HFFc6 (cell line): ENCODE results near the gene MEN1. TPM values are rescaled to one million over a fixed set of nuclear protein-coding genes. Genes with fewer than 3 reads are reported as not detected.
A peak's percentile ranks its signal among the peaks of the same experiment; 100 is the strongest.

Source experiments
- DNase-seq: peaks from one replicate; pipeline ENCODE4 v3.0.0-alpha.2; 2018
- H3K27ac Mint-ChIP-seq: 2 replicates; pipeline ENCODE4 v1.8.0; 2020; ENCODE audit warnings: mild to moderate bottlenecking, mixed read lengths
- H3K27me3 Mint-ChIP-seq: 2 replicates; pipeline ENCODE4 v1.8.0; 2021; ENCODE audit warnings: mild to moderate bottlenecking, moderate library complexity, mixed read lengths; ENCODE audit not compliant: insufficient read depth
- H3K36me3 Mint-ChIP-seq: 2 replicates; pipeline ENCODE4 v1.8.0; 2021; ENCODE audit warnings: low read depth, mixed read lengths
- H3K4me1 Mint-ChIP-seq: 2 replicates; pipeline ENCODE4 v1.8.0; 2020; ENCODE audit warnings: low read depth, mixed read lengths
- H3K4me3 Mint-ChIP-seq: 2 replicates; pipeline ENCODE4 v1.8.0; 2020; ENCODE audit warnings: mild to moderate bottlenecking, moderate library complexity, mixed read lengths
- H3K9me3 Mint-ChIP-seq: 2 replicates; pipeline ENCODE4 v1.8.0; 2020; ENCODE audit warnings: mild to moderate bottlenecking, mixed read lengths
- CTCF ChIP-seq: fragments of 200-600 bp; sonication (generic); IDR thresholded peaks from 2 replicates; pipeline ENCODE4 v1.5.0; 2021; ENCODE audit warnings: antibody characterized with exemption, mild to moderate bottlenecking
- total RNA-seq, 6 experiments: library from RNA; stranded (reverse); fragmentation: NEBNext Ultra II Directional; extraction: Animal tissue kit (Norgen Biotek cat#: 25700); gene quantifications; 2 replicates in 1 of 6; 3 replicates in 5 of 6; pipeline ENCODE4 v1.2.3, GENCODE V29; 2021

The MEN1 gene
- total RNA-seq, 6 experiments from 2014 or later = 23.9 to 35.5 (median 26.9) TPM

GRCh38 chr11:64789331-64790204, 20.8 kb downstream of the MEN1 start:
- Mint-ChIP-seq H3K27ac (no peak overlapping the region), H3K27me3 (peaks cover 1% of the 10 kb centered on the region), H3K9me3 (no peaks in the 10 kb centered on the region), H3K4me1 (no peaks in the 10 kb centered on the region), H3K36me3 (no peaks in the 10 kb centered on the region), H3K4me3 (no peak overlapping the region)
- no peak for DNase-seq
- TF ChIP-seq CTCF = no peak

DNA sequence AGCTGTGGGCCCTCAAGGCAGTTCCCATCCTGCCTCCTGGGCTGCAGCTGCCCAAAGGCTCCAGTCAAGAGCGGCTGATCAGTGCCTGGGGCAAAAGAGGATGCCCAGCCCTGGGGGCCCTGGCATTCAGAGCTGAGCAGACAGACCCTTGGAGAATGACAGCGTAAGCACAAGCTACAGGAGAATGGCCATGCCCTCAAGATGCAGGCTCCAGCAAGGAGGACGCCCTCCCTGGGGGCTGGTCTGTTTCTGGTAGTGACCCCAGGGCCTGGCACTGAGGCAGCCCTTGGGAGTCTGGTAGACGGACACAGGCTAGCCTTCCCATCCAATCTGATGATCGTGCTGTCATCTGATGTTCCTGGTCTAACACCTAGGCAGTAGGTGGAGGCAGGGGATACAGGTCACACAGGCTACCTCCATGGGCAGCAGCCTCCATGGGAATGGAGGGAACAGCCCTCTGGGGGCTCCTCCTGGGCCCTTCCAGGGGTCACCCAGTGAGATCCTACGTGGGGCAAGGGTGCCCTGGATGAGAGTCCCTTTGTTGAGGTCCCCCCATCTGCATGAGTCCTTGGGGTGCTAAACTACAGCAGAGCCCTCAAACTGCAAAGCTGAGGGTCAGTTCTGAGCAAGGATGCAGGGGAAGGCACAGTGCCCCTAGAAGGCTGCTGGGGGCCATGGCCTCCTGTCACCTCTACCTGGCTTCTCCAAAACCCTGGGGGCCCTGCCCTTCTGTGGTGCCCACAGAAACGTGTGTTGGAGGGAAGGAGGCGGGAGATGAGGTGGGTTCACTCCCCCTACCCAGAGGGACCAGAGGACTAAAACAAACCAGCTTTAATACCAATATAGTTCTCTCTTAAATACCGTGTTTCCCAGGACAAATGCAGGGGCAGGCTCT, 21.8 kb downstream of the MEN1 start:
- H3K4me1 Mint-ChIP-seq = no peaks in the 10 kb centered on the region
- H3K9me3 Mint-ChIP-seq = no peaks in the 10 kb centered on the region
- H3K36me3 Mint-ChIP-seq = no peaks in the 10 kb centered on the region
- no peak for TF ChIP-seq CTCF
- peaks cover 1% of the 10 kb centered on the region for H3K27me3 Mint-ChIP-seq
- DNase-seq = no peak
- no peak overlapping the region for H3K4me3 Mint-ChIP-seq
- H3K27ac Mint-ChIP-seq = no peak overlapping the region

GRCh38 chr11:64787526-64788320, 22.6 kb downstream of the MEN1 start:
- peaks cover 1% of the 10 kb centered on the region; the same call in 1 of the 2 replicates for H3K27me3 Mint-ChIP-seq
- peak; percentile 83 for TF ChIP-seq CTCF
- no peak overlapping the region for H3K4me3 Mint-ChIP-seq
- H3K9me3 Mint-ChIP-seq = no peaks in the 10 kb centered on the region
- H3K4me1 Mint-ChIP-seq = no peaks in the 10 kb centered on the region
- H3K36me3 Mint-ChIP-seq = no peaks in the 10 kb centered on the region
- 0 out of 2 replicates have a peak overlapping the region, but pooled peaks have one; percentile 24 for H3K27ac Mint-ChIP-seq
- DNase-seq = peak; percentile 46

GRCh38 chr11:64786308-64786707, 24.0 kb downstream of the MEN1 start:
- DNase-seq = no peak
- H3K4me1 Mint-ChIP-seq = no peaks in the 10 kb centered on the region
- no peak overlapping the region for H3K27ac Mint-ChIP-seq
- no peak for TF ChIP-seq CTCF
- H3K27me3 Mint-ChIP-seq = peaks cover 1% of the 10 kb centered on the region; the same call in 1 of the 2 replicates
- no peaks in the 10 kb centered on the region for H3K9me3 Mint-ChIP-seq
- H3K4me3 Mint-ChIP-seq = no peak overlapping the region
- H3K36me3 Mint-ChIP-seq = no peaks in the 10 kb centered on the region
